ENCODE results near the gene SSBP2.
A peak's percentile ranks its signal among the peaks of the same experiment; 100 is the strongest.
"Not testable (repeated sequence)": the region's sequence is repeated elsewhere in the genome, so short reads cannot be mapped to it uniquely, and the experiment has no call there.

Gene SSBP2

GRCh38 chr5:81486711-81487110 lies 264.2 kb downstream of the SSBP2 start:
- H3K4me3 ChIP-seq (ENCODE audit: severe bottlenecking): no peak overlapping the region
- DNase-seq (ENCODE audit: low spot score) (no peak), ATAC-seq (ENCODE audit: low read depth) (no peak)

GRCh38 chr5:81482595-81482994 lies 268.3 kb downstream of the SSBP2 start:
- Histone ChIP-seq H3K27me3 (ENCODE audit: insufficient read depth, poor library complexity, severe bottlenecking) (no peaks in the 10 kb centered on the region), H3K27ac (ENCODE audit: poor library complexity, severe bottlenecking) (no peak overlapping the region), H3K4me1 (ENCODE audit: insufficient read depth, poor library complexity, severe bottlenecking) (no peaks in the 10 kb centered on the region), H3K9me3 (ENCODE audit: severe bottlenecking) (no peaks in the 10 kb centered on the region), H3K36me3 (ENCODE audit: low read depth) (no peaks in the 10 kb centered on the region), H3K4me3 (ENCODE audit: severe bottlenecking) (no peak overlapping the region)
- ATAC-seq (ENCODE audit: low read depth): no peak
- DNase-seq (ENCODE audit: low spot score): no peak
- no peak for TF ChIP-seq CTCF (IDR thresholded peaks at IDR 0.05; ENCODE audit: poor library complexity, severe bottlenecking)

More at GRCh38 chr5:81486711-81487110, 264.2 kb downstream of the SSBP2 start:
- Histone ChIP-seq H3K27ac (ENCODE audit: poor library complexity, severe bottlenecking) (no peak overlapping the region), H3K36me3 (ENCODE audit: low read depth) (no peaks in the 10 kb centered on the region), H3K27me3 (ENCODE audit: insufficient read depth, poor library complexity, severe bottlenecking) (no peaks in the 10 kb centered on the region), H3K4me1 (ENCODE audit: insufficient read depth, poor library complexity, severe bottlenecking) (no peaks in the 10 kb centered on the region), H3K9me3 (ENCODE audit: severe bottlenecking) (no peaks in the 10 kb centered on the region)
- no peak for TF ChIP-seq CTCF (IDR thresholded peaks at IDR 0.05; ENCODE audit: poor library complexity, severe bottlenecking)

GRCh38 chr5:81473395-81473794 lies 277.5 kb downstream of the SSBP2 start:
- H3K36me3 ChIP-seq (ENCODE audit: low read depth); H3K4me1 ChIP-seq (ENCODE audit: insufficient read depth, poor library complexity, severe bottlenecking); H3K27ac ChIP-seq (ENCODE audit: poor library complexity, severe bottlenecking); DNase-seq (ENCODE audit: low spot score); H3K4me3 ChIP-seq (ENCODE audit: severe bottlenecking); H3K9me3 ChIP-seq (ENCODE audit: severe bottlenecking); H3K27me3 ChIP-seq (ENCODE audit: insufficient read depth, poor library complexity, severe bottlenecking); ATAC-seq (ENCODE audit: low read depth): not testable (repeated sequence)

- Histone ChIP-seq H3K27me3 (ENCODE audit: insufficient read depth, poor library complexity, severe bottlenecking) (no peaks in the 10 kb centered on the region), H3K4me1 (ENCODE audit: insufficient read depth, poor library complexity, severe bottlenecking) (no peaks in the 10 kb centered on the region), H3K27ac (ENCODE audit: poor library complexity, severe bottlenecking) (no peak overlapping the region), H3K36me3 (ENCODE audit: low read depth) (no peaks in the 10 kb centered on the region; the same call in 1 of the 2 replicates), H3K4me3 (ENCODE audit: severe bottlenecking) (no peak overlapping the region), H3K9me3 (ENCODE audit: severe bottlenecking) (no peaks in the 10 kb centered on the region)
- TF ChIP-seq CTCF (IDR thresholded peaks at IDR 0.05; ENCODE audit: poor library complexity, severe bottlenecking): no peak
- ATAC-seq (ENCODE audit: low read depth) (no peak), DNase-seq (ENCODE audit: low spot score) (no peak)
These were observed 281.2 kb downstream of the SSBP2 start for GRCh38 chr5:81469676-81470075.

GRCh38 chr5:81450940-81451339 lies 300.0 kb downstream of the SSBP2 start:
- Histone ChIP-seq H3K27me3 (ENCODE audit: insufficient read depth, poor library complexity, severe bottlenecking) (no peaks in the 10 kb centered on the region), H3K4me3 (ENCODE audit: severe bottlenecking) (no peak overlapping the region), H3K27ac (ENCODE audit: poor library complexity, severe bottlenecking) (no peak overlapping the region), H3K9me3 (ENCODE audit: severe bottlenecking) (no peaks in the 10 kb centered on the region), H3K36me3 (ENCODE audit: low read depth) (no peaks in the 10 kb centered on the region), H3K4me1 (ENCODE audit: insufficient read depth, poor library complexity, severe bottlenecking) (peaks cover 9% of the 10 kb centered on the region)
- no peak for DNase-seq (ENCODE audit: low spot score)
- no peak for TF ChIP-seq CTCF (IDR thresholded peaks at IDR 0.05; ENCODE audit: poor library complexity, severe bottlenecking)
- peak; percentile 97 for ATAC-seq (ENCODE audit: low read depth)

Measured in RWPE2 (cell line).